Measurements from ENCODE around the gene CACNA1B.

DNA sequence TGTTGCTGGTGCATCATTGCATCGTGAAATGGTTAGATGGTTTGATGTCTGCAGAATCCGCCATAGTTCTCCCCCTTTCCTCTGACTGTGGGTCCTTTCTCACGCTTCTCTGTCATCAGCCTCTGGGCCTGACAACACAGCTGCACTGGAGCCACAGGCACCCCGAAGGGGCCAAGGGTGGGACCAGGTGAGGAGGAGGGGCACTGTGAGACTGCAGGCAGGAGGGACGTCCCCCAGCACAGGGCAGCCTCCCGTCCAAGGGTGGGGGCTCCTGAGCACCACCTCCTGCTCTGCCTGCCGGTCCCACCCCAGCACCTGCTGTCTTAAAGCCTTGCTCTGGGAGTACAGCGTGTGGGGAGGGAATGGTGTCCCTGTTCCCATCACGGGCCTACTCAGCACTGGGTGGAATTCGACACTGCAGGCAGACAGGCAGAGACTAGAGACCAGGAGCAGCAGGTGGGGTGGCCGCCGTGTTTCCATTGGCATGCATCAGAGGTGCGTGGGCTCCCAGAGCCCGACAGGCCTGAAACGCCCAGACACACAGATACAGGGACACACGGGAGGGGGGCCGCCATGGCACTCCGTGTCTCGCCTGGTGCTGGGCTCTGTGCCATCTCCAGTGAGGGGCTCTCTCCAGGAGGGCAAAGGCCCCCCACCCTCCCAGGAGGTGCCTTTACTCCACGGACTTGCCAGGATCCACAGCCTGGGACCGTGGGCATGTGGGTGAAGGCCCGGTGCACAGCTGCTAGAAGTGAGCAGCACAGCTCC is 15.0 kb downstream of the CACNA1B start:
- TF ChIP-seq, protein P1, sequence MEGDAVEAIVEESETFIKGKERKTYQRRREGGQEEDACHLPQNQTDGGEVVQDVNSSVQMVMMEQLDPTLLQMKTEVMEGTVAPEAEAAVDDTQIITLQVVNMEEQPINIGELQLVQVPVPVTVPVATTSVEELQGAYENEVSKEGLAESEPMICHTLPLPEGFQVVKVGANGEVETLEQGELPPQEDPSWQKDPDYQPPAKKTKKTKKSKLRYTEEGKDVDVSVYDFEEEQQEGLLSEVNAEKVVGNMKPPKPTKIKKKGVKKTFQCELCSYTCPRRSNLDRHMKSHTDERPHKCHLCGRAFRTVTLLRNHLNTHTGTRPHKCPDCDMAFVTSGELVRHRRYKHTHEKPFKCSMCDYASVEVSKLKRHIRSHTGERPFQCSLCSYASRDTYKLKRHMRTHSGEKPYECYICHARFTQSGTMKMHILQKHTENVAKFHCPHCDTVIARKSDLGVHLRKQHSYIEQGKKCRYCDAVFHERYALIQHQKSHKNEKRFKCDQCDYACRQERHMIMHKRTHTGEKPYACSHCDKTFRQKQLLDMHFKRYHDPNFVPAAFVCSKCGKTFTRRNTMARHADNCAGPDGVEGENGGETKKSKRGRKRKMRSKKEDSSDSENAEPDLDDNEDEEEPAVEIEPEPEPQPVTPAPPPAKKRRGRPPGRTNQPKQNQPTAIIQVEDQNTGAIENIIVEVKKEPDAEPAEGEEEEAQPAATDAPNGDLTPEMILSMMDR (conservative IDR thresholded peaks at IDR 0.05 in 1 of 2, IDR thresholded peaks at IDR 0.05 in 1 of 2; ENCODE audit: low read depth in 1 of 2, low read length in 2 of 2) = no peak
- TF ChIP-seq EZH2 (IDR thresholded peaks at IDR 0.05; ENCODE audit: low read length, missing control alignments) = no peak

All from fibroblast of lung (primary cell).